ENCODE measurements around the gene SH3BP2.
"Not testable (repeated sequence)": the region's sequence is repeated elsewhere in the genome, so short reads cannot be mapped to it uniquely, and the experiment has no call there.

Gene SH3BP2

DNA sequence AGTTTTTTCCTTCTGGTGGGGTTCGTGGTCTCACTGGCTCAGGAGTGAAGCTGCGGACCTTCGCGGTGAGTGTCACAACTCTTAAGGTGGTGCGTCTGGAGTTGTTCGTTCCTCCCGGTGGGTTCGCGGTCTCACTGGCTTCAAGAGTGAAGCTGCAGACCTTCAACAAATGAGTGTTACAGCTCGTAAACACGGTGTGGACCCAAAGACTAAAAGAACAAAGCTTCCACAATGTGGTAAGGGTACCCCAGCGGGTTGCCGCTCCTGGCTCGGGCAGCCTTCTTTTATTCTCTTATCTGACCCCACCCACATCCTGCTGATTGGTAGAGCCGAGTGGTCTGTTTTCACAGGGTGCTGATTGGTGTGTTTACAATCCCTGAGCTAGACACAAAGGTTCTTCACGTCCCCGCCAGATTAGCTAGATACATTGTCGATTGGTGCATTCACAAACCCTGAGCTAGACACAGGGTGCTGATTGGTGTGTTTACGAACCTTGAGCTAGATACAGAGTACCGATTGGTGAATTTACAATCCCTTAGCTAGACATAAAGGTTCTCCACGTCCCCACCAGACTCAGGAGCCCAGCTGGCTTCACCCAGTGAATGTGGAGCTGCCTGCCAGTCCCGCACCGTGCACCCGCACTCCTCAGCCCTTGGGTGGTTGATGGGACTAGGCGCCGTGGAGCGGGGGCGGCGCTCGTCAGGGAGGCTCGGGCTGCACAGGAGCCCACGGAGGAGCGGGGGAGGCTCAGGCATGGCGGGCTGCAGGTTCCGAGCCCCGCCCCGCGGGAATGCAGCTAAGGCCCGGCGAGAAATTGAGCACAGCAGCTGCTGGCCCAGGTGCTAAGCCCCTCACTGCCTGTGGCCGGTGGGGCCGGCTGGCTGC is 30.2 kb upstream of the SH3BP2 start:
- DNase-seq = not testable (repeated sequence)

DNA sequence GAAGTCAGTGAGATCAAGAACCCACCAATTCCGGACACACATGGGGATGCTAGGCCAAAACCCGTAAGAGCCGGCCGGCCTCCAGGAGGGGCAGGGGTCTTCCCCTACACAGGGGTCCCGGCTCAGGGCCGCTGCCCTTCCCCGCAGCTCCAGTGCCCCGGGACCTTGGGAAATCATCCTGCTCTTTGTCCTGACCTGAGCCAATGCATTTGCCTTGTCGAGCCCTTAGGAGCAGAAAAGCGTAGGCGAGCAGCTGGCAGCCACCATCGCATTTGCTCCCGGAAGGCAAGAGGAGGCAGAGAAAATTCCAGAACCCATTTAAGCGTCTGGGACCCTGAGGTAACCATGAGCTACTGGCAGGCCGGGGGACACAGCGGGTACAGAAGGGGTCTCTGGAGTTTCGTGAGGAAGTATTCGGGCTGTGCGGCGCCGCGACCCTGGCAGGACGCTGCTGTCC is 29.3 kb upstream of the SH3BP2 start:
- DNase-seq = no peak

DNA sequence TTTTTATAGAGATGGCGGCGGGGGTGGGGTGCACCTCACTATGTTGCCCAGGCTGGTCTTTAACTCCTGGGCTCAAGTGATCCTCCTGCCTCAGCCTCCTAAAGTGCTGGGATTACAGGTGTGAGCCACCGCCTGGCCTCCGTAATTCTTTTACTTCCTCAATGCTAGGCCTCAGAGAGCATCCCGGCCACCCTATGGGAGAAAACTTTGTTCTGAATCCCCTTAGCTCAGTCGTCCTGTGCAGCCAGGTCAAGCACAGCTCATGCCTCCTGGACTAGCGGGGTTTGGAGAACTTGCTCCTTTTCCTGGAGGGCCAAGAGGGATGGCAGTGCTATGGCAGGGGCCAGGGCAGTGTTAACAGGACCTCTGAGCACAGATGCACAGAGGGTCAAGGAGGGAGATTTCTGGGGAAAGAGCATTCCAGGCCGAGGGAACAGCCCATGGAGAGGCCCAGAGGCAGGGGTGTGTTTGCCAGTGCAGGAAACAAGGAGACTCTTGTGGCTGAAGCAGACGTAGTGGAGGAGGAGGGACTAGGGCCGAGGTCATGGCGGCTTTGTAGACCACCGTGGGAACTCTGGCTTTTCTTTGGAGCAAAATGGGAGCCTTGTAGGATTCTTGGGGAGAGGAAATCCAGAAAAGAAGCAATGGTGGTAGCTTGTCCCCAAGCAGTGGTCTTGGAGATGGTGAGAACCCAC is 26.9 kb upstream of the SH3BP2 start:
- DNase-seq = no peak

DNA sequence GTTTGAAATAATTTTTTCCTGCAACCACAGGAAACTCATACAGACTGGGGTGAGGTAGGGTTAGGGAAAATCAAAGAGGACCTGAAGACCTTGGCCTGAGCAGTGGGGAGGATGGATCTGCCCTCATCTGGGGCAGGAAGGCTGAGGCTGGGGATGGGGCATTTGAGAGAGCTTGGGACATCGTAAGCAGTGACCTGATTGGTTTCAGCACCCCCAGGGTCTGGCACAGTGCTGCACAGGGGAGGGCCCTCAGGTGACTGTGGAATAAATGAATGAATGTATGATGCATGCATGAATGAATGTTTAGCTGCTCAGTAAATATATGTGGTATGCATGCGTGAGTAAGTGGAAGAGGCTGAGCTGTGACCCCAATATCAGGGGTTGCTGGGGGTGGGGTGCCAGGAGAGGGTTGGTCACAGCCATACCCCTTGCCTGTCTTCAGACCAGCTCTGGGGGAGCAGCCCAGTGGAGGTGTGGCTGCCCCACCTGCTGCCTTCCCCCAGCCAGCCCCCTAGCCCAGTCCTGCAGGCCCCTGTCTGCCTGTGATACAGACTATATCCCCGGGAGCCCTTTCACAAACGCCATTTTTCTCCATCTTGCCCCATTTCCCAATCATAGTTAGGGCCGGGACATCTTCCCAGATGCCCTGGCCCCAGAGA is 25.7 kb upstream of the SH3BP2 start:
- DNase-seq = no peak

DNA sequence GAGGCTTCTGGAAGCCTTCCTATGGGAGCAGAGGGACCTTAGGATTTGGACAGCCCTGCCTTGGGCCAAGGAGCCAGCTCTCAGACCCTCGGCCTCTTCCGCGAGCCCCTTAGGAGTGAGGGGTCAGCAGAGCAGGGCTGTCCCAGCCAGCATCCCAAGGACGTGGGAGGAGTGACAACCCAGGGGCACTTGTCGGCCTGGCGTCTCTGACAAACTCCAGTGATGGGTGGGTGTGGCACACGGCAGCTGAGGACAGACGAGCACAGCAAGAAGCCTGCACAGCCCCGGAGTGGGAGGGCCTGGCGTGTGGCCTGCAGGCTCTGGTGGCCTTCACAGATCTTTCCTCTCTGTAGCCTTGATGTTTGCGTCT is 25.2 kb upstream of the SH3BP2 start:
- DNase-seq = no peak

DNA sequence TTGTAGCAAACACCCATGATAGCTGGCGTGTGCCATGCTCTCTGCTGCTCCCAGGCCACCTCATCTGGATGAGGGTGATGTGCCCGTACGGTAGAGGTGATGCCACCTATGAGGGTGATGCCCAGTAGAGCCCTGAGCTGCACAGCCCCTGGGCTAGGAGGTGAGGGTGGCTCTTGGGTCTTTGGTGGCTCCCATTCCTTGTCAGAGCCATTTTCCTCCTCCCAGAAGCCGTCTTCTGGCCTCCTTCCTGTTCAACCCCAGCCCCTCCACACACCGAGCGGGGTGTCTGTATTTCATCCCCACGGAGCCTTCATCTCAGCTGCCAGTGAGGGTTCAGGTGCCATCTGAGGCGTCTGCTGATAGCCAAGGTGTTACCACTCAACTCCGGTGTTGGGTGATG is 24.8 kb upstream of the SH3BP2 start:
- no peak for DNase-seq

DNA sequence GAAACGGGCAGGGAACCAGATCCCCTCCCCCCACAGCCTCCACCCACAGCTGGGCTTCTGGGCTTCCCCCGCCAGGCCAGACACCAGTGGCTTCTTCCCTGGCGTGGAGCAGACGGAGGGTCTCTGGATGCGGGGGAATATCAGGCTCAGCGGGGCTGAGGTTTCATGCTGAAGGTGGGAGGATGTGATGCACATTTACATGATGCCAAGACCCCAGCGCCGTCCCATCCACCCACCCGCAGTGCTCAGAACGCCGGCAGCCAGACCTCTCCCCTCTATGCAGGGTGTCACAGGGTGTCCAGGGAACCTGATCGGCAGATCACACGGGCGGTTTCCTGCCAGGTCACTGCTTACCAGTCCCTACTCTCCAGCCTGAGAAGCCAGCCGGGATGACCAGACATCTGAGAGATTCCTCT is 24.0 kb upstream of the SH3BP2 start:
- DNase-seq = no peak

DNA sequence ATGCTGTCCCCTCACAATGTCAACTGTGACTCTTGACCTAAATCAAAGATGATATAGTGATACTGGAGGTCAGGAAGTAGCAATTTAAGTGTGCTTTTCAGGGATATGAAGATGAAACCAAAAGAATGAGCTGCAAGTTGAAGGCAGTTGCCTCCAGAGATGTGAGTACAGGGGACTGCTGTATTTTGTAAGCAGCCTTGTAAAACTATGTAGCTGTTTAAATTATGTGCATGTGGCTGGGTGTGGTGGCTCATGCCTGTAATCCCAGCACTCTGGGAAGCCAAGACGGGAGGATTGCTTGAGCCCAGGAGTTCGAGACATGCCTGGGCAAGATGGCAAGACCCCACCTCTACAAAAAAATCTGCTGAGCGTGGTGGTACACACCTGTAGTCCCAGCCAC is 21.6 kb upstream of the SH3BP2 start:
- DNase-seq = no peak

DNA sequence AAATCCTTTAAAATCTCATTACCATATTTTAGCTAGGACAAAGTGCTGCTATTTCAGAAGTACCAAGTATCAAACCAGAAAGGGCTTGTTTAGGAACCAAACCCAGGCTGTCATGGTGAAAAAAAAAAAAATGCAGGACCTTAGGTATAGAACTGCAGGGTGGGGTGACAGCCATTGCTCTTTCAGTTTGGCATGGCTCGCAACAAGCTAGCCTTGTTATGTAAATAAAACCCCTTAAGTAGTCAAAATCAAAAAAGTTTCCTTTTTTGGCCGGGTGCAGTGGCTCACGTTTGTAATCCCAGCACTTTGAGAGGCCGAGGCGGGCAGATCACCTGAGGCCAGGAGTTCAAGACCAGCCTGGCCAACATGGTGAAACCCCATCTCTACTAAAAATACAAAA is 12.2 kb upstream of the SH3BP2 start:
- DNase-seq = not testable (repeated sequence)

DNA sequence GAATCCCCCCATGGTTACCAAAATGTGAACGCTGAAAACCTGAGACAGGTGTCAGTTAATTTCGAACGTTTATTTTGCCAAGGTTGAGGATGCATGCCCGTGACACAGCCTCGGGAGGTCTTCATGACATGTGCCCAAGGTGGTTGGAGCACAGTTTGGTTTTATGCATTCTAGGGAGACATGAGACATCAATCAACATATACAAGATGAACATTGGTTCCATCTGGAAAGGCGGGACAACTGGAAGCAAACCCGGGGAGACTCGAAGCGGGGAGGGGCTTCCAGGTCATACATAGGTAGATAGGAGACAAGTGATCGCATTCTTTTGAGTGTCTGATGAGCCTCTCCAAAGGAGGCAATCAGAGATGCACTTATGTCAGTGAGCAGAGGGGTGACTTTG is 11.0 kb upstream of the SH3BP2 start:
- no peak for DNase-seq

DNA sequence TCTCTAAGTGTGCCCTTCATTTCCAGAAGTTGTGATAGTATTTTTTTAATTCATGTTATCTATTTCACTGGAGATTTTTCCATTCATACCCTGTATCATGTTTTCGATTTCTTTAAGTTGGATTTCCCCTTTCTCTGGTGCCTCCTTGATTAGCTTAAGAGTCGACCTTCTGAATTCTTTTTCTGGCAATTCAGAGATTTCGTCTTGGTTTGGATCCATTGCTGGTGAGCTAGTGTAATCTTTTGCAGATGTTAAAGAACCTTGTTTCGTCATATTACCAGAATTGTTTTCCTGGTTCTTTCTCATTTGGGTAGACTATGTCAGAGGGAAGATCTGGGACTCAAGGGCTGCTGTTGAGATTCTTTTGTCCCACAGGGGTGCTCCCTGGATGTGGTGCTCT is 9.1 kb upstream of the SH3BP2 start:
- DNase-seq = no peak

DNA sequence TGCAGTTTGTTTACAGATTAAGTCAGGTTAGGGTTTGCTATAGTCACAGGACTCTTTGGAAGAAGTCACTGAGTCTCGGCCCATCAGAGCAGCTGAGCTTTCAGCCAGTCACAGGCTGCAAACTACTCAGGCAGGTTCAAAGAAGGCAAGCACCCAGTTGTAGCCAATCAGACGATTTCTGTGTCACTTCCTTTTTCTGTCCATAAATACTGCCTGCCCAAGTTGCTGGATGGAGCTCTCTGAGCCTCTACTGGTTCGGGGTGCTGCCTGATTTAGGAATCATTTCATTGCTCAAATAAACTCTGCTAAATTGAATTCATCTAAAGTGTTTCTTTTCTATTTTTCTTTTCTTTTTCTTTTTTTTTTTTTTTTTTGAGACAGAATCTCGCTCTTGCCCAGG is 7.3 kb upstream of the SH3BP2 start:
- DNase-seq = peak; percentile 56

DNA sequence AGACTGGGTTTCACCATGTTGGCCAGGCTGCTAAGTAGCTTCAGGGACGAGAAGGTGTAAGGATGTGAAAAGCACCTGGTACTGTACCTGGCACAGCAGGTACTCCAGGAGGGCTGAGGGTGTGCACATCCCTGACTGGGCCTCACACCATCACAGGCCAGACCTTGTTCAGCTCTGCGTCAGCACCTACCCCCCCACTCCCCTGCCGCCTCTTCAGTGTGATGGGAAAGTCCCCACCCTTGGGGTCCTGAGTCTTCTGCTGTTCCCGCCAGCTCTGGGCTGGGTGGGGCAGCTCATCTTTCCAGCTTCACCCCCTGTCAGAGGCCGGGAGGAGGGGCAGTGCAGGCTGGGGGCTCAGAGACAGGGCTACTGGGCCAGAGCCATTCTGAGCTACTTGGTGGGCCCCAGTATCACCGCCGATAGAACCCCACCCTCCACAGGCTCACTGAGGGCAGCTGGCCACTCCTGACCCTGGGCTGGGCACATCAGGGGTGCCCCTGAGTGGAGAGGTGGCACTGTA is 6.7 kb upstream of the SH3BP2 start:
- DNase-seq = no peak

DNA sequence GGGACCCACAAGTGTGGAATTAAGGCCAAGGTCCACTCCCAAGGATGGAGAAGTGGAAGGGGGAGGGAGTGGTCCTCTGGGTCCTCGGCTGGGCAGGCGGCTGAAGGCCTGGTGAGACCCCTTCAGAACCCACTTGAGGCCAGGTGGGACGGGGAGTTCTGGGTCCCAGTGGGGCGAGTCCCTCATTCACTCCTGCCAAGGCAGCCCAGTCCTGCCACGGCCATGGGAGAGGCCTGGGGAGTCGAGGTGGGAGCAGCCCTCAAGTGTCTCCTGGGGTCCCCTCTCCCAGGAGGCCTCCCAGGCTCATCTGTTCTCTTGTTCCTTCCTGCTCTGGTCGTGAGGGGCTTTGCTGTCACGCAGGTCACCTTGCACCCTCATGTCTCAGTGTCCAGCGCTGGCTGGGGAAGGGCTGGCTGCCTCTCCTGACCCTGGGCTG is 6.1 kb upstream of the SH3BP2 start:
- DNase-seq = no peak

DNA sequence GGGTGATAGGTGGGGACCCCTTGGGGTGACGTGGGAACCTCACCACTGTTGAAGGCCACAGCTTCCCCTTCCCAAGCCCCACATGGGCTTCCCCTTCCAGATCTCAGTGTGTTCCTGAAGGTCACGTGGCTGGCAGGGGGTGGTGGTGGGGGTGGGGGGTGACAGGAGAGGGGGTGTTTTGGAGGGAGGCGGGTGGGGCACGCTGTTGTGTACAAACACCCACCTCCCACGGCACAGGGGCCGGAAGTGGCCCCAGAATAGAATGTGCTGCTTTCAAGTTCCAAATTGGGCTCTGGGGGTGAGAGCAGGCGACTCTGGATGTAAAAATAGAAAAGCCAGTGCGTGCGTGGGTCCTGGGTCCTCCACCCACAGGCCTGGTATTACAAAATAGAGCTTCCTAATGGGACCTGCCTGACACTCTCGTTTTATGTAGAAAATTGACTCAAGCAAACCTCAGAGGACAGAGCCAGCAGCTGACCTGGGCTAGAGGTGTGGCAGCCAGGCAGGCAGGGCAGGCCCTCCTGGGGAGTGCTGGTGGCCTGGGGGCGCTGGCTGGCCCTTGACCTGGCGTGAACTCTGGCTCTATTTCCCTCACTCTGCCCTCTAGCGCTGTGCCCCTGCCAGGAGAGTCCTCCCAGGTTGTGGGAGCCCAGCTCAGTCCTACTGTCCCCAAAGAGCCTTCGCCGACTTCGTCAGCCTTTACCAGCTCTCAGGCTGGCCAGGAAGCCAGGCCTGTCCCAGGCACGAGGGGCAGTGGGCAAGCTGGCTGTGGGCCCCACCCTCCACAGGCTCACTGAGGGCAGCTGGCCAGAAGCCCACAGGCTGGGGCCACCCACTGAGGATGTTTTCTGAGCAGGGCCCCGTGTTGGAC is 5.4 kb upstream of the SH3BP2 start:
- peak; percentile 31 for DNase-seq

DNA sequence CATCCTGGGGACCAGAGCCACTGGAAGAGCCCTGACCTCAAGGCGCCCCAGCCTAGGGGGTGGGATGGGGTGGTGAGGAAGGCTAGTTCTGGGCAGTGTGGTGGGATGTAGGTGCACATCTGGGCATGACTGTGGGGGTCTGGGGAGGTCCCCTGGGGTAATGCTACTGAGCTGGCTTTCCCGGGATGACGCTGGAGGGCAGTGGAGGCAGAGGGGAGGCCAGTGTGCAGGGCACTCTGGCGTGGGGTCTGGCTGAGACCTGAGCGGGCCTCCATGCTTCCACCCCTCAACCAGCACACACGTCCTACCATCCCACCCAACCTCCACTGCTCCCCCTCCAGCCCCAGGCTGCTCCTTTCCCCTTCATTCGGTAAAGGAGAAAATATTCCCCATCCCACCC is 4.8 kb upstream of the SH3BP2 start:
- DNase-seq = no peak

DNA sequence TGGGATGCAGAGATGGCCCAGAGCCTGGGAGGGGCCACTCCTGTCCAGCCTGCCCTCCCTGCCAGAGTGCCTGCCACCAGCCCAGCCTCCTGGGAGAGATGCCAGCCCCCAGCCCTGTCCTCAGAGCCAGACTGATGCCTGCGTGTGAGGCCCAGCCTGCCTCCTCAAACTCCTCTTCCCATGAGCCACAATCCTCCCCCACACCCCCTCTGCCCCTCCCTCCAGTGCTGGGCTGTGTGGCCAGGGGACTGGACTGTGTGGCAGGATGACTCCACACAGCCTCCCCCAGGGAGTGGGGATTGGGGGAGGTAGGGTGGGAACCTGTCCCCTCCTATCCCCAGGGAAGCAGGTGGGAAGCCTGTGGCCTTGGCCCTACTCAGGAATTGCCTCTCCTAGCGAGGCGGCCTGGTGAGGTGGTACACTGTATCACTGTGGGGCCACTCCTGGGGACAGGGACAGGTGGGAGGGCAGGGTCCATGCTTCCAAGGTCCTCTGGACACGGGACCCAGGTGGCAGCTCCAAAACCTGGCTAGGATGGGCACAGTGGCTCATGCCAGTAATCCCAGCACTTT is 4.3 kb upstream of the SH3BP2 start:
- no peak for DNase-seq

DNA sequence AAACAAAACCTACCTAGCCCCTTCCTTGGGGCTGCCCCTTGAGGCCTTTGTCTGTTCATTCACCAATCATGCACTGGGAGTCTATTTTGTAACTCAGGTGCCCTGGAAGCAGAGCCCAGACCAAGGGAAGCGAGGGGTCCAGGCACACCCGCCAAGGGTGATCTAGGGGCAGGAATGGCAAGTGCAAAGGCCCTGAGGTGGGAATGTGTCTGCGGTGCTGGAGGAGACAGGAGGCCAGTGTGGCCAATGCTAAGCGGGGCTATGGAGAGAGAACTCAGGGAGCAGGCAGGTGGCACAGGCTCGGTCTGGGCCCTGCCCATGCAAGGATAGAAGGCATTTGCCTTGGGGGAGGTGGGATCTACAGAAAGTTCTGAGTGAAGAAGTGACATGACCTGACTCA is 3.5 kb upstream of the SH3BP2 start:
- DNase-seq = no peak

DNA sequence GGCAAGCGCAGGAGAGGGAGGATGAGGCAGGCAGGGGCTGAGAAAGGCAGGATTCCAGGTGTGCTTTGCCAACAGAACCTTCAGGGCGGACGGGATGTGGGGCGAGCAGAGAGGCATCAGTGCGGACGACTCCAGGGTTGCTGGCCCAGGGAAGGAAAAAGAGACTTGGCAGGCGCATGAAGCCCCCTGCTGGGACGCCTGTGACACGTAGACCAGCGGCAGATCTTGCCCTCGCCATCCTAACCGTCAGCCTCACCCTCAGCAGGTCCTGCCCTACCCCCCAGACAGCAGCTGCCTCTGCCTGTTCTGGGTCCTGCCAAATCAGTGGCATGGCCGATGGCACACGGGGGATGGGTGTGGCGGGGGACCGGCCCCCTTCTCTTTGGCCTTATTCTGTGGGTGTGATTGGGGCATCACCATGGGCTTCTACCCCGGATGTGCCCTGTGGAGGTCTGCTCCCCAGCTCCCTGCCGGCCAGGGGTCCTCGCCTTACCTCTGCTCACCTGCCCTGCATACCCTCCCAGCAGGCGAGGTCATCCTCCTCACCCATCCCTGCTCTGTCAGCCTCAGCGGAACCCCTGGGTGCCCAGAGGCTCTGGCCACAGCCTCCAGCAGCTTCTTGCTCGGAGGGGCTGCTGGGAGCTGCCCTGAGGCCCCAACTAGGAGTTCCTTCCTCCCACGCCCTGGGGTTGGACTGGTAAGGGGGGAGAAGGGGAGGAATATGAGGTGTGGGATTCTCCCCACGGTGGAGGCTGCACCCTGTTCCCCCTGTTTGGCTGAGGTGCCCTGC is 2.9 kb upstream of the SH3BP2 start:
- no peak for DNase-seq

DNA sequence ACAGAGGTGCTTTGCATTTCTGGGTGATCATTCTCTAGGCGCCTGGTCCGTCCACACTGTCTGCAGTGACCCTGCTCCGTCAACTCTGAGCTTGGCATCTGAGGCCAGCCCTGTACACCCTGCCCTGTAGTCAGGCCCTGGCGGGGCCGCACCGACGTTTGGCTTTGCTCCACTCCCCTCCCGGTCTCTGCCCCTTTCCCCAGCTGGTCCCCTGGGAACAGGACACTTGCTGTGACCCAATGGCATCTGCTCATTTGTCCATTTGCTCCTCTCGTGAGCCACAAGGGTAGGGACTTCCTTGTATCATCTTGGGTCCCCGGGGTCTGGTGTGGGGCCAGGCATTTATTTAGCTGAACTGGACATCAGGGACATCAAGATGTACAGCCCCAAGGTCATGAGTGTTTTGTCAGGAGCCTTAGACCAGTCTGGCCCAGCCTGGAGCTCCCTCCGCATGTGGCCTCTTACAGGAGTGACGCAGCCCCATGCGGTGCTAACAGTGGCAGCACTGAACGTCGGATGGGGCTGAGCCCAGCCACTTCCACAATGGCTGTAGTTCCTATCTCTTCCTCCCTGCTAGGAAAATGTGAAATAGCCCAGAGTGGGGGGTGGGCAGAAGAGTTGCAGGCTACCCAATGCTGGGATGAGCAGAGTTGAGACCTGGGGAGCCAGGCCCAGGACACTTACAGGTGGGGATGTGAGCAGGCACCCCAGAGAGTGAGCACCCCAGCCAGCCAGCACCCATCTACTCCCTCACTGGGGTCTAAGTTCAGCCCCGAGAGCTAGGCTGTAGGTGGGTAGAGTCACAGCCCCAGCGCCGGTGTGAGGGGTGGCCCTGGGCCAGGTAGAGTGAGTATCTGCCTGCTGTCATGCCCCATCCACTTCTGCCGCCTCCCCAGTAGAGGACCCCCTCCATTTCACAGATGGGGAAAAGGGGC is 2.0 kb upstream of the SH3BP2 start:
- DNase-seq = no peak
